GM21825 (cell line): ENCODE results near the gene ZNF276.
"Not testable (repeated sequence)": the region's sequence is repeated elsewhere in the genome, so short reads cannot be mapped to it uniquely, and the experiment has no call there.

Experiments
- ATAC-seq: cut with Tn5 transposase; IDR thresholded peaks from one replicate; pipeline ENCODE4 v1.9.1; 2021; ENCODE audit warnings: mild to moderate bottlenecking, moderate library complexity; ENCODE audit not compliant: unreplicated experiment

The ZNF276 gene

GRCh38 chr16:89779231-89779908 lies 58.0 kb downstream of the ZNF276 start:
- no peak for ATAC-seq

- ATAC-seq: no peak
Observed at GRCh38 chr16:89779909-89780305, 58.6 kb downstream of the ZNF276 start.

GRCh38 chr16:89782489-89782888 lies 61.2 kb downstream of the ZNF276 start:
- no peak for ATAC-seq

GRCh38 chr16:89783952-89784351 lies 62.6 kb downstream of the ZNF276 start:
- not testable (repeated sequence) for ATAC-seq

- no peak for ATAC-seq
Observed at GRCh38 chr16:89784406-89784805, 63.1 kb downstream of the ZNF276 start.

GRCh38 chr16:89785523-89786155 lies 64.3 kb downstream of the ZNF276 start:
- no peak for ATAC-seq

GRCh38 chr16:89786474-89787364 lies 65.4 kb downstream of the ZNF276 start:
- ATAC-seq: no peak

GRCh38 chr16:89787365-89787805 lies 66.0 kb downstream of the ZNF276 start:
- no peak for ATAC-seq
